A549 (cell line): ENCODE results near the gene COMMD2. TPM values are rescaled to one million over a fixed set of nuclear protein-coding genes. Genes with fewer than 3 reads are reported as not detected.

Experiments
- ATAC-seq, 2 experiments: fragments of 200-7000 bp in 1 of 2; fragments of >200 bp in 1 of 2; cut with Nextera tagmentation in 1 of 2; cut with Tn5 transposase in 1 of 2; 3 replicates each; pipeline versions ENCODE4 v1.8.0 to v1.9.1; 2018 to 2020; ENCODE audit warnings: mild to moderate bottlenecking in 1 of 2, moderate library complexity in 1 of 2
- CTCF ChIA-PET: fragments of 300-600 bp; sonication (Branson Sonifier 250); formaldehyde crosslinking; extraction: SDS; loops from one replicate; lab custom pipeline; 2021; ENCODE audit warnings: antibody characterized with exemption, inconsistent platforms; lab: Yijun Ruan, JAX
- POLR2A ChIA-PET: fragments of 350-600 bp; formaldehyde crosslinking; extraction: SDS; loops from one replicate; lab custom pipeline; 2021; ENCODE audit warnings: antibody characterized with exemption, inconsistent platforms; lab: Yijun Ruan, JAX
- DNase-seq, 2 experiments: peaks; one replicate each; pipeline versions ENCODE4 v3.0.0 to v3.0.0-alpha.2; 2011 to 2016; ENCODE audit warnings: low read depth in 1 of 2, low spot score in 1 of 2
- FAIRE-seq: peaks from 2 replicates; lab custom pipeline; 2011; peaks lifted over from hg19 to GRCh38; lab: Jason Lieb, UNC
- H3K27ac ChIP-seq, 2 experiments: fragments of >200 bp; sonication (Bioruptor Twin); formaldehyde crosslinking; 3 replicates each; pipeline ENCODE4 v1.5.1; 2016 to 2017
- H3K4me1 ChIP-seq: fragments of >200 bp; sonication (Bioruptor Twin); formaldehyde crosslinking; 3 replicates; pipeline ENCODE4 v1.6.1; 2016
- H3K4me2 ChIP-seq: fragments of >200 bp; sonication (Bioruptor Twin); formaldehyde crosslinking; 3 replicates; pipeline ENCODE4 v1.6.1; 2016
- H3K4me3 ChIP-seq: fragments of >200 bp; sonication (Bioruptor Twin); formaldehyde crosslinking; 3 replicates; pipeline ENCODE4 v1.5.1; 2016
- H3K9me3 ChIP-seq: fragments of >200 bp; sonication (Bioruptor Twin); formaldehyde crosslinking; 3 replicates; pipeline ENCODE4 v1.6.1; 2016
- ATOH8 ChIP-seq: fragments of 250-450 bp; sonication (Bioruptor Pico); IDR thresholded peaks from 2 replicates; pipeline ENCODE4 v1.5.0; 2020; ENCODE audit warnings: low read depth, mild to moderate bottlenecking, moderate library complexity
- BCL3 ChIP-seq: fragments of >200 bp; sonication (Bioruptor Twin); formaldehyde crosslinking; IDR thresholded peaks from 3 replicates; pipeline ENCODE4 v1.6.1; 2016
- BHLHE40 ChIP-seq: IDR thresholded peaks from 2 replicates; pipeline ENCODE4 v1.6.1; 2012; ENCODE audit warnings: low read depth, low read length, inconsistent platforms
- CBX8 ChIP-seq: fragments of 200-600 bp; sonication (generic); IDR thresholded peaks from 2 replicates; pipeline ENCODE4 v1.6.1; 2016
- CHD2 ChIP-seq: fragments of 150-350 bp; IDR thresholded peaks from 2 replicates; pipeline ENCODE4 v1.6.1; 2014; ENCODE audit warnings: low read length; ENCODE audit not compliant: partially characterized antibody
- CTCF ChIP-seq: fragments of >200 bp; sonication (Bioruptor Twin); formaldehyde crosslinking; IDR thresholded peaks from 3 replicates; pipeline ENCODE4 v1.5.1; 2016
- E2F6 ChIP-seq: IDR thresholded peaks from 2 replicates; pipeline ENCODE4 v1.6.1; 2012; ENCODE audit warnings: low read depth, borderline replicate concordance
- ELK1 ChIP-seq: fragments of 150-350 bp; IDR thresholded peaks from 2 replicates; pipeline ENCODE4 v1.6.1; 2014; ENCODE audit warnings: low read depth, mild to moderate bottlenecking, low read length
- GATA3 ChIP-seq: IDR thresholded peaks from 2 replicates; pipeline ENCODE4 v1.6.1; 2012; ENCODE audit warnings: borderline replicate concordance
- HDAC2 ChIP-seq: fragments of 200-600 bp; sonication (generic); IDR thresholded peaks from 2 replicates; pipeline ENCODE4 v1.6.1; 2016
- HES2 ChIP-seq: fragments of >200 bp; sonication (Bioruptor Twin); formaldehyde crosslinking; IDR thresholded peaks from 2 replicates; pipeline ENCODE4 v1.6.1; 2016
- HOXA7 ChIP-seq: fragments of 250-450 bp; sonication (Bioruptor Pico); IDR thresholded peaks from 2 replicates; pipeline ENCODE4 v1.5.0; 2020; ENCODE audit warnings: mild to moderate bottlenecking, moderate library complexity
- HOXB13 ChIP-seq: fragments of 250-450 bp; sonication (Bioruptor Pico); IDR thresholded peaks from 2 replicates; pipeline ENCODE4 v1.5.0; 2020; ENCODE audit warnings: low read depth, mild to moderate bottlenecking, moderate library complexity
- JUNB ChIP-seq: fragments of >200 bp; sonication (Bioruptor Twin); formaldehyde crosslinking; IDR thresholded peaks from 2 replicates; pipeline ENCODE4 v1.6.1; 2016
- KDM1A ChIP-seq: fragments of 200-600 bp; sonication (generic); IDR thresholded peaks from 2 replicates; pipeline ENCODE4 v1.6.1; 2016; ENCODE audit warnings: low read depth, mild to moderate bottlenecking
- KDM5A ChIP-seq: fragments of 200-600 bp; sonication (generic); IDR thresholded peaks from 2 replicates; pipeline ENCODE4 v1.6.1; 2016; ENCODE audit warnings: antibody characterized with exemption, mild to moderate bottlenecking
- MAX ChIP-seq: IDR thresholded peaks from 2 replicates; pipeline ENCODE4 v1.6.1; 2012
- NFE2L2 ChIP-seq: fragments of 150-350 bp; conservative IDR thresholded peaks from 2 replicates; pipeline ENCODE4 v1.6.1; 2014; ENCODE audit warnings: low read length
- NPAS2 ChIP-seq: fragments of 250-450 bp; sonication (Bioruptor Pico); IDR thresholded peaks from 2 replicates; pipeline ENCODE4 v1.8.0; 2022; ENCODE audit warnings: mild to moderate bottlenecking, moderate library complexity, borderline replicate concordance
- NR3C1 ChIP-seq: fragments of >200 bp; sonication (Bioruptor Twin); formaldehyde crosslinking; IDR thresholded peaks from 3 replicates; pipeline ENCODE4 v1.6.1; 2017
- PHF8 ChIP-seq: fragments of 200-600 bp; sonication (generic); IDR thresholded peaks from 2 replicates; pipeline ENCODE4 v1.6.1; 2016; ENCODE audit warnings: low read depth, mild to moderate bottlenecking, antibody characterized with exemption, moderate library complexity, borderline replicate concordance
- RAD21 ChIP-seq, 2 experiments: fragments of >200 bp in 1 of 2; sonication (Bioruptor Twin) in 1 of 2; formaldehyde crosslinking in 1 of 2; IDR thresholded peaks in 1 of 2; conservative IDR thresholded peaks in 1 of 2; 2 replicates in 1 of 2; 3 replicates in 1 of 2; pipeline ENCODE4 v1.6.1; 2012 to 2018; ENCODE audit warnings: inconsistent platforms in 1 of 2
- RARB ChIP-seq: fragments of 250-450 bp; sonication (Bioruptor Pico); IDR thresholded peaks from 2 replicates; pipeline ENCODE4 v1.8.0; 2021; ENCODE audit warnings: mild to moderate bottlenecking, moderate library complexity
- RFX5 ChIP-seq: fragments of 450-650 bp; IDR thresholded peaks from 2 replicates; pipeline ENCODE4 v1.7.1; 2014; ENCODE audit warnings: antibody characterized with exemption, mild to moderate bottlenecking, moderate library complexity
- SMC3 ChIP-seq: fragments of >200 bp; sonication (Bioruptor Twin); formaldehyde crosslinking; IDR thresholded peaks from 3 replicates; pipeline ENCODE4 v1.6.1; 2018; ENCODE audit warnings: inconsistent platforms
- TFCP2L1 ChIP-seq: fragments of 250-450 bp; sonication (Bioruptor Pico); IDR thresholded peaks from 2 replicates; pipeline ENCODE4 v1.5.0; 2021; ENCODE audit warnings: mild to moderate bottlenecking
- TP53 ChIP-seq: fragments of 250-450 bp; sonication (Bioruptor Pico); IDR thresholded peaks from 2 replicates; pipeline ENCODE4 v1.5.0; 2021; ENCODE audit warnings: mild to moderate bottlenecking, moderate library complexity
- ZFP36 ChIP-seq: fragments of 450-650 bp; IDR thresholded peaks from 2 replicates; pipeline ENCODE4 v1.6.1; 2014; ENCODE audit warnings: borderline replicate concordance; ENCODE audit not compliant: partially characterized antibody
- WGBS: methylation state at CpG from one replicate; pipeline ENCODE4 v1.1.6; 2017; ENCODE audit errors: missing lambda C conversion rate; 5-methylcytosine and 5-hydroxymethylcytosine counted together
- polyA plus RNA-seq, 4 experiments: library from polyadenylated mRNA; depleted of rRNA in 3 of 4; stranded (reverse); fragments of >200 nt; fragmentation: RNase III in 1 of 4; extraction: RNeasy Plus Mini Kit Qiagen cat#74134 plus additional on column Dnase treatment in 1 of 4; gene quantifications; 2 replicates in 3 of 4; 3 replicates in 1 of 4; pipeline ENCODE4 v1.2.3, GENCODE V29; 2011 to 2017

COMMD2 gene
- polyA plus RNA-seq, 2 of the 4 experiments (the other 2 are of a cell fraction) = 20.5 to 76.1 TPM

GRCh38 chr3:149720918-149721317 lies 31.4 kb downstream of the COMMD2 start:
- ChIA-PET POLR2A (no interaction called here), CTCF (interaction anchor here (1.5 to 2.2 kb wide), 4 partner anchors 61 to 210 kb away, joined by 4 to 10 read pairs (median 6); no protein-coding TSS in a partner anchor)
- 81% methylated on average over 2 of the region's 2 CpGs for WGBS
- DNase-seq (no peak), FAIRE-seq (no peak), ATAC-seq (no peak)
- H3K4me2 ChIP-seq = no peak overlapping the region
- no peak for TF ChIP-seq MAX
- no peak for TF ChIP-seq KDM5A
- TF ChIP-seq HOXB13 = no peak
- TF ChIP-seq E2F6 = no peak
- TF ChIP-seq NR3C1 = no peak
- no peak for TF ChIP-seq GATA3
- no peak for TF ChIP-seq NPAS2
- TF ChIP-seq ZFP36 = no peak
- no peak for TF ChIP-seq CBX8
- TF ChIP-seq CHD2 = no peak
- TF ChIP-seq TP53 (CRISPR knock-in tag) = no peak
- no peak for TF ChIP-seq JUNB
- no peak for TF ChIP-seq BHLHE40
- no peak for TF ChIP-seq BCL3
- TF ChIP-seq HOXA7 (CRISPR knock-in tag) = no peak
- TF ChIP-seq SMC3 = no peak
- no peak for TF ChIP-seq TFCP2L1
- no peak for TF ChIP-seq RARB (CRISPR knock-in tag)
- no peak for TF ChIP-seq RAD21 (conservative IDR thresholded peaks at IDR 0.05 in 1 of 2, IDR thresholded peaks at IDR 0.05 in 1 of 2)
- no peak for TF ChIP-seq ELK1
- H3K9me3 ChIP-seq = peaks cover 18% of the 10 kb centered on the region
- H3K4me3 ChIP-seq = no peak overlapping the region
- no peak overlapping the region for H3K27ac ChIP-seq
- H3K4me1 ChIP-seq = peaks cover 6% of the 10 kb centered on the region

- ChIA-PET CTCF (interaction anchor here (0.6 to 3.6 kb wide), 73 partner anchors 8 to 625 kb away, joined by 3 to 52 read pairs (median 5); no protein-coding TSS in a partner anchor), POLR2A (interaction anchor here (0.8 kb wide), 1 partner anchor 190 kb away, joined by 3 read pairs; no protein-coding TSS in a partner anchor)
- FAIRE-seq (no peak), DNase-seq (peak; percentile 31 to 83), ATAC-seq (peak; percentile 85 to 87)
- H3K4me2 ChIP-seq = peak overlapping the region; percentile 40
- WGBS = 11% methylated on average over 2 of the region's 2 CpGs
- H3K27ac ChIP-seq = peak overlapping the region; percentile 58 to 64
- H3K9me3 ChIP-seq = peaks cover 18% of the 10 kb centered on the region
- no peak overlapping the region for H3K4me3 ChIP-seq
- H3K4me1 ChIP-seq = peaks cover 6% of the 10 kb centered on the region
- TF ChIP-seq NFE2L2 (no peak), ATOH8 (no peak), BHLHE40 (no peak), KDM5A (no peak), HDAC2 (no peak), CTCF (peak; percentile 85), RFX5 (no peak), SMC3 (peak; percentile 94), PHF8 (no peak), KDM1A (no peak), TFCP2L1 (no peak), HES2 (no peak), ELK1 (no peak)
Measured at GRCh38 chr3:149717391-149718056, 34.8 kb downstream of the COMMD2 start.
